ENCODE measurements around the gene C1orf198. TPM values are rescaled to one million over a fixed set of nuclear protein-coding genes. Genes with fewer than 3 reads are reported as not detected.

The C1orf198 gene
- total and polyA plus RNA-seq, 2 of the 4 experiments (the other 2 are of a cell fraction): 67.4 to 76.2 TPM

DNA sequence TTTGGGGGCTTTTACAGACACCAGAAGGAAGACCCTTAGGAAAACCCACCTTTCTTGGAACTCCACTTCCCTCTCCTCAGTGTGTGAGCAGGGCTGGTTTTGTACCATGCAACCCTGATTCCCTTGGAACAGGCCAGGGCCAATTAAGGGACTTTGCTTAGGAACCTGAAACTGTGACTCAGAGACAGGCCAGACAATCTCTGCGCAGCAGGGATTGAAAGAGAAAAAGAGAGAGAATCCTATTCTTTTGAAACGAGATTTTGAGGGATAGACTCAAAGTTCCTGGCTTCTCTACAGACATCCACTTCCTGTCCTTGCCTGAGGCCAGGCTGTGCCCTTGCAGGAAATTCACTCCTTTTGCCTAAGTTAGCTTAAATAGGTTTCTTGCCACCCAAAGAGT, 23.1 kb upstream of the C1orf198 start:
- Histone ChIP-seq H2BK20ac (ENCODE audit: low read depth, low read length) (no peak overlapping the region), H3K9ac (ENCODE audit: low read depth, low read length) (no peak overlapping the region), H2AFZ (replicated peaks; ENCODE audit: low read length, poor library complexity) (peak overlapping the region; percentile 28), H3K4ac (ENCODE audit: low read depth, low read length) (no peak overlapping the region), H3K56ac (ENCODE audit: extremely low read depth, insufficient read depth, low read length) (no peak overlapping the region), H2BK15ac (ENCODE audit: low read depth, low read length) (no peak overlapping the region), H3K79me1 (ENCODE audit: low read depth in 1 of 2, low read length in 2 of 2) (no peaks in the 10 kb centered on the region), H3K4me2 (ENCODE audit: low read depth, low read length) (no peak overlapping the region), H4K91ac (ENCODE audit: insufficient read depth, low read depth, low read length) (no peak overlapping the region; the same call in 1 of the 2 replicates), H3K4me3 (ENCODE audit: insufficient read depth, low read depth, low read length) (no peak overlapping the region), H2AK5ac (ENCODE audit: low read depth, low read length) (no peak overlapping the region), H3K36me3 (ENCODE audit: control insufficient read depth, insufficient read depth, low read length) (no peaks in the 10 kb centered on the region), H3K23ac (ENCODE audit: low read depth, low read length) (no peak overlapping the region), H3K18ac (ENCODE audit: low read depth, low read length) (0 out of 2 replicates have a peak overlapping the region, but pooled peaks have one; percentile 13), H2BK120ac (ENCODE audit: low read depth, low read length) (no peak overlapping the region), H2BK5ac (ENCODE audit: low read depth, low read length, poor library complexity, severe bottlenecking) (no peak overlapping the region), H3K27me3 (ENCODE audit: control insufficient read depth, insufficient read depth, low read length) (no peaks in the 10 kb centered on the region), H4K20me1 (ENCODE audit: insufficient read depth, low read length) (no peaks in the 10 kb centered on the region), H3K14ac (replicated peaks; ENCODE audit: low read depth, low read length) (no peak overlapping the region), H3K4me1 (ENCODE audit: control insufficient read depth, insufficient read depth, low read length) (no peaks in the 10 kb centered on the region), H3K9me3 (ENCODE audit: control insufficient read depth, insufficient read depth, low read length) (no peaks in the 10 kb centered on the region), H3K9me1 (ENCODE audit: insufficient read depth, low read length) (no peaks in the 10 kb centered on the region; the same call in 1 of the 2 replicates), H2AK9ac (replicated peaks; ENCODE audit: low read depth, low read length, poor library complexity) (no peak overlapping the region), H4K8ac (ENCODE audit: low read depth in 2 of 2, low read length in 2 of 2) (0 out of 4 replicates have a peak overlapping the region, but pooled peaks of 1 of the 2 experiments have one; percentile 30), H4K5ac (ENCODE audit: low read depth, low read length) (no peak overlapping the region), H3K27ac (ENCODE audit: insufficient read depth, low read length) (no peak overlapping the region)
- no peak for TF ChIP-seq CHD1 (IDR thresholded peaks at IDR 0.05; ENCODE audit: low read depth, low read length)
- TF ChIP-seq MAZ (IDR thresholded peaks at IDR 0.05; ENCODE audit: borderline replicate concordance, low read depth, low read length): no peak
- TF ChIP-seq, protein P1, sequence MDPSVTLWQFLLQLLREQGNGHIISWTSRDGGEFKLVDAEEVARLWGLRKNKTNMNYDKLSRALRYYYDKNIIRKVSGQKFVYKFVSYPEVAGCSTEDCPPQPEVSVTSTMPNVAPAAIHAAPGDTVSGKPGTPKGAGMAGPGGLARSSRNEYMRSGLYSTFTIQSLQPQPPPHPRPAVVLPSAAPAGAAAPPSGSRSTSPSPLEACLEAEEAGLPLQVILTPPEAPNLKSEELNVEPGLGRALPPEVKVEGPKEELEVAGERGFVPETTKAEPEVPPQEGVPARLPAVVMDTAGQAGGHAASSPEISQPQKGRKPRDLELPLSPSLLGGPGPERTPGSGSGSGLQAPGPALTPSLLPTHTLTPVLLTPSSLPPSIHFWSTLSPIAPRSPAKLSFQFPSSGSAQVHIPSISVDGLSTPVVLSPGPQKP (IDR thresholded peaks at IDR 0.05; ENCODE audit: borderline replicate concordance, low read depth, low read length): no peak
- TF ChIP-seq SMC3 (IDR thresholded peaks at IDR 0.05; ENCODE audit: low read depth, low read length): no peak
- TF ChIP-seq NFE2L2 (IDR thresholded peaks at IDR 0.05; ENCODE audit: low read depth, low read length): no peak
- no peak for TF ChIP-seq RCOR1 (IDR thresholded peaks at IDR 0.05; ENCODE audit: insufficient replicate concordance, low read length)
- no peak for TF ChIP-seq RFX5 (IDR thresholded peaks at IDR 0.05; ENCODE audit: low read depth, low read length)
- TF ChIP-seq MXI1 (IDR thresholded peaks at IDR 0.05; ENCODE audit: borderline replicate concordance, low read depth, low read length): no peak
- TF ChIP-seq CEBPB (IDR thresholded peaks at IDR 0.05; ENCODE audit: low read depth, low read length): no peak
- TF ChIP-seq BHLHE40 (IDR thresholded peaks at IDR 0.05; ENCODE audit: low read depth, low read length): no peak
- TF ChIP-seq POLR2A (IDR thresholded peaks at IDR 0.05; ENCODE audit: low read depth, low read length): no peak
- TF ChIP-seq, protein P2, sequence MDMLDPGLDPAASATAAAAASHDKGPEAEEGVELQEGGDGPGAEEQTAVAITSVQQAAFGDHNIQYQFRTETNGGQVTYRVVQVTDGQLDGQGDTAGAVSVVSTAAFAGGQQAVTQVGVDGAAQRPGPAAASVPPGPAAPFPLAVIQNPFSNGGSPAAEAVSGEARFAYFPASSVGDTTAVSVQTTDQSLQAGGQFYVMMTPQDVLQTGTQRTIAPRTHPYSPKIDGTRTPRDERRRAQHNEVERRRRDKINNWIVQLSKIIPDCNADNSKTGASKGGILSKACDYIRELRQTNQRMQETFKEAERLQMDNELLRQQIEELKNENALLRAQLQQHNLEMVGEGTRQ (IDR thresholded peaks at IDR 0.05; ENCODE audit: low read depth, low read length): no peak
- no peak for TF ChIP-seq MAFK (IDR thresholded peaks at IDR 0.05; ENCODE audit: low read depth, low read length)
- TF ChIP-seq FOS (IDR thresholded peaks at IDR 0.05; ENCODE audit: low read depth, low read length): no peak
- no peak for TF ChIP-seq RAD21 (IDR thresholded peaks at IDR 0.05; ENCODE audit: low read length)
- TF ChIP-seq, protein P3, sequence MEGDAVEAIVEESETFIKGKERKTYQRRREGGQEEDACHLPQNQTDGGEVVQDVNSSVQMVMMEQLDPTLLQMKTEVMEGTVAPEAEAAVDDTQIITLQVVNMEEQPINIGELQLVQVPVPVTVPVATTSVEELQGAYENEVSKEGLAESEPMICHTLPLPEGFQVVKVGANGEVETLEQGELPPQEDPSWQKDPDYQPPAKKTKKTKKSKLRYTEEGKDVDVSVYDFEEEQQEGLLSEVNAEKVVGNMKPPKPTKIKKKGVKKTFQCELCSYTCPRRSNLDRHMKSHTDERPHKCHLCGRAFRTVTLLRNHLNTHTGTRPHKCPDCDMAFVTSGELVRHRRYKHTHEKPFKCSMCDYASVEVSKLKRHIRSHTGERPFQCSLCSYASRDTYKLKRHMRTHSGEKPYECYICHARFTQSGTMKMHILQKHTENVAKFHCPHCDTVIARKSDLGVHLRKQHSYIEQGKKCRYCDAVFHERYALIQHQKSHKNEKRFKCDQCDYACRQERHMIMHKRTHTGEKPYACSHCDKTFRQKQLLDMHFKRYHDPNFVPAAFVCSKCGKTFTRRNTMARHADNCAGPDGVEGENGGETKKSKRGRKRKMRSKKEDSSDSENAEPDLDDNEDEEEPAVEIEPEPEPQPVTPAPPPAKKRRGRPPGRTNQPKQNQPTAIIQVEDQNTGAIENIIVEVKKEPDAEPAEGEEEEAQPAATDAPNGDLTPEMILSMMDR (conservative IDR thresholded peaks at IDR 0.05; ENCODE audit: low read depth, low read length): no peak
- in situ Hi-C loops (cut with MboI; ENCODE audit: low sequenced_read_pairs) (no loop called here), intact Hi-C loops (cut with micrococcal nuclease) (no loop called here), dilution Hi-C loops (cut with HindIII; ENCODE audit: low sequenced_read_pairs, unreplicated experiment) (no loop called here)
- 55% methylated on average over 2 of the region's 2 CpGs; no CpG with 5 or more reads in 1 of the 2 experiments for WGBS, 2 experiments (ENCODE audit: extremely low coverage in 2 of 2, insufficient read length in 1 of 2)
- DNase-seq: no peak
- CTCF ChIA-PET: no interaction called here
- POLR2A ChIA-PET (ENCODE audit: unreplicated experiment): no interaction called here
- ATAC-seq (ENCODE audit: low read depth): peak; percentile 74
- BruUV-seq (replicated peaks): no TSS peak

Measured in IMR-90 (cell line).